Stimulated activated CD4-positive, alpha-beta T cell treated with anti-CD3 and anti-CD28 coated beads, Interleukin-4, amount 100 ng/mL, for 48 hours (primary cell): ENCODE results near the gene WDR64.
"Not testable (repeated sequence)": the region's sequence is repeated elsewhere in the genome, so short reads cannot be mapped to it uniquely, and the experiment has no call there.

ENCODE experiments used
- DNase-seq, 2 donors: peaks; one replicate each; pipeline ENCODE4 v3.0.0-alpha.2; 2020; ENCODE audit warnings: low read depth in 2 of 2

WDR64 gene

GRCh38 chr1:241654641-241655040 lies 2.6 kb downstream of the WDR64 start:
- no peak for DNase-seq

- DNase-seq, result no peak
Observed at GRCh38 chr1:241658081-241658793, 6.2 kb downstream of the WDR64 start.

- not testable (repeated sequence) for DNase-seq
Observed at GRCh38 chr1:241659016-241659415, 6.9 kb downstream of the WDR64 start.

- DNase-seq, result no peak
Observed at GRCh38 chr1:241660424-241660972, 8.4 kb downstream of the WDR64 start.

GRCh38 chr1:241666419-241666818 lies 14.3 kb downstream of the WDR64 start:
- no peak for DNase-seq

- no peak for DNase-seq
Observed at GRCh38 chr1:241672301-241672700, 20.2 kb downstream of the WDR64 start.

- no peak for DNase-seq
Observed at GRCh38 chr1:241674805-241675384, 22.8 kb downstream of the WDR64 start.

- no peak for DNase-seq
Observed at GRCh38 chr1:241675983-241676382, 23.9 kb downstream of the WDR64 start.

- DNase-seq, result no peak
Observed at GRCh38 chr1:241677201-241677600, 25.1 kb downstream of the WDR64 start.

GRCh38 chr1:241678536-241678935 lies 26.5 kb downstream of the WDR64 start:
- no peak for DNase-seq

- no peak for DNase-seq
Observed at GRCh38 chr1:241679404-241679803, 27.3 kb downstream of the WDR64 start.

- DNase-seq, result no peak
Observed at GRCh38 chr1:241679961-241680360, 27.9 kb downstream of the WDR64 start.

- DNase-seq, result not testable (repeated sequence)
Observed at GRCh38 chr1:241681861-241682448, 29.9 kb downstream of the WDR64 start.

- no peak for DNase-seq
Observed at GRCh38 chr1:241682921-241683320, 30.8 kb downstream of the WDR64 start.

- no peak for DNase-seq
Observed at GRCh38 chr1:241684108-241684507, 32.0 kb downstream of the WDR64 start.

GRCh38 chr1:241688940-241689368 lies 36.9 kb downstream of the WDR64 start:
- DNase-seq, result no peak

- DNase-seq, result no peak
Observed at GRCh38 chr1:241695246-241696171, 43.4 kb downstream of the WDR64 start.

GRCh38 chr1:241696172-241696814 lies 44.2 kb downstream of the WDR64 start:
- DNase-seq, result no peak

GRCh38 chr1:241696815-241697639 lies 44.9 kb downstream of the WDR64 start:
- DNase-seq, result no peak

GRCh38 chr1:241697640-241698018 lies 45.5 kb downstream of the WDR64 start:
- DNase-seq, result no peak
